ENCODE results near the gene RER1.

Gene RER1

DNA sequence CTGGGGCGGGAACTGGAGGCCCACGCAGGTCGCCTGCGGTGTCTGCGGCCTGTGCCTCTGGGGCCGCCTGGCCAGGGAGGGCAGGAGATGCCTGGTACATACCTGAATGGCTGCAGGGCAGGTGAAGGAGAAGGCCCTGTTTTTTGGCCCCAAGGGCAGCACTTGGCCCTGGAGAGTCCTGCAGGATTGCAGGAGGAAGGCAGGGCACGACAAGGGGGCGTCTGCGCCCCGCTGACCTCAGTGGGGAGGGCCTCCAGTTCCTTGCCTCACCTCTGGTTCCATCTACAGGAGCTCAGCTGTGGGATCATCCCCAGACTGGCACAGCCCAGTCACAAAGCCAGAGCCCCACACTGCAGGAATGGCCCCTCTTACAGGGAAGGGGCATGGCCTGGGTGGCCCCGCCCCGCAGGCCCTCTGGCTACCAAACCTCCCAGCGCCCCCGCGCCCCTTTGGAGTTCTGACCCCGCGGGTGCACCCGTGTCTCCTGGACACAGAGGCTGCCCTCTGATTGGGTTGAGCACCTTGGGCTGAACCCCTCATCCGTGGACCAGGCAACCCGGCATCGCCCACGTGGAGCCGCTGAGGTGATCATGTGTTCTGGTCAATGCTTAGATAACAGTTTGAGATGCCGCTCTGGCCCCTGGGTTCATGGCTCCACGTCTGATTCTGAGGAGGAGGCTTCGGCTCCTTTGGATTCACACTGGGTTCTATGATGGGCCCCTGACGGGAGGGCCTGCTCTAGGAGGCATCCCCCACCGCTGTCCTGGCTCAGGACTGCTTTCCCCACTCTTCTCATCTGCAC, 22.1 kb downstream of the RER1 start:
- Histone ChIP-seq H3K9me3 (ENCODE audit: control insufficient read depth, insufficient read depth, low read length) (no peaks in the 10 kb centered on the region), H3K36me3 (ENCODE audit: control insufficient read depth, insufficient read depth, low read length) (peaks cover 13% of the 10 kb centered on the region), H3K27ac (ENCODE audit: low read depth, low read length) (no peak overlapping the region), H3K4me1 (ENCODE audit: control insufficient read depth, insufficient read depth, low read length) (peaks cover 8% of the 10 kb centered on the region; the same call in 1 of the 2 replicates), H3K27me3 (ENCODE audit: control insufficient read depth, insufficient read depth, low read length) (no peaks in the 10 kb centered on the region), H3K4me3 (ENCODE audit: low read depth, low read length) (peak overlapping the region; percentile 94), H3K9ac (ENCODE audit: low read depth, low read length) (no peak overlapping the region)

DNA sequence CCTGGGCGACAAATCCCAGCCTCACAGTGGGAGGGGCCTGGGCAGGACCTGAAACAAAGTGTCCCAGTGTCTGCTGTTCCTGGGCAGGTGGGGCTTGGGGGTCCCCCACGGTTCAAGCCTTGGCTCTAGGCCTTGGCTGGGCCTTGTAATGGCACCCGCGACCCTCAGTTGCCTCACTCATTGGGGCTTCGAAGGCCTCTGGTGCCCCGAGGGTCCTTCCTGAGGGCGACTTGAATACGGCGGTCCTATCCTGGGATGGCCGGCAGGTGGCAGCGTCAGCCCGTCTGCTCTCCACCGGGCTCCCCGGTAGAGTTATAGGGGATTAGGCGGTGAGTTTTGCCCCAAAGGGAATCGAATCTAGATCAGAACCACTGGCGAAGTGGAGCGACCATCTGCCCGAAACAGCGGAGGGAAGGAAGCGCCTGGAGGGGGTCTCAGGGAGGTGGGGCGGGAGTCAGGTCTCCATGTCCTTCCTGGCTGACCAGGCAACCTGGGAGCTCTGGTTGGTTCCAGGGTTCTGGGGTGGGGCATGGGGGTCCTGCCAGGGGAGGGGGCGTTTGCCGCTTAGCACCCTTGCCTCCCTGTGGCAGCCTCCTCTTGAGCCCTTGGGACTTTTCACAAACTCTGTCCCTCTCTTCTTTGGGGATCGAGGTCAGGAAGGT, 22.8 kb downstream of the RER1 start:
- H3K4me1 ChIP-seq (ENCODE audit: control insufficient read depth, insufficient read depth, low read length), result peaks cover 8% of the 10 kb centered on the region; the same call in 1 of the 2 replicates
- no peak overlapping the region for H3K27ac ChIP-seq (ENCODE audit: low read depth, low read length)
- peaks cover 6% of the 10 kb centered on the region; the same call in 1 of the 2 replicates for H3K36me3 ChIP-seq (ENCODE audit: control insufficient read depth, insufficient read depth, low read length)
- H3K9me3 ChIP-seq (ENCODE audit: control insufficient read depth, insufficient read depth, low read length), result no peaks in the 10 kb centered on the region
- no peaks in the 10 kb centered on the region for H3K27me3 ChIP-seq (ENCODE audit: control insufficient read depth, insufficient read depth, low read length)
- H3K9ac ChIP-seq (ENCODE audit: low read depth, low read length), result no peak overlapping the region
- peak overlapping the region; percentile 94; the same call in 1 of the 2 replicates for H3K4me3 ChIP-seq (ENCODE audit: low read depth, low read length)

DNA sequence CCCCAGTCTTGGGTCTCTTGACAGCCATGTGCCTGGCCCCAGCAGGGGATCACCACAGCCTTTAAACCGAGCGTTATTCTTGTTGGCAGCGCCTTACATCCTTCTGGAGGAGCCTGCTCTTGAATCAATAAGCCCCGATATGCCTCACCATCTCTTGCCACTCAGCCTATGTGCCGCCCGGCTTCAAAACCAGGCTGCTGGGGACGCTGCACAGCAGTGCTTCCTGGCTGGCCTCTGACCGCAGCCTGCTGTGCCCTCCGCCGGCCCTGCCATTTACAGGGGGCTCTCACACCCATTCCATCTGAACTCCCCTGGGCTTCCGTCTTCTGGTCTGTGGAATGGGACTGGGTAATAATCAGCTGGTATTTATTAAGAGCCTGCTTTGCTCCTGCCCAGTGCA, 23.7 kb downstream of the RER1 start:
- Histone ChIP-seq H3K9ac (ENCODE audit: low read depth, low read length) (no peak overlapping the region), H3K4me3 (ENCODE audit: low read depth, low read length) (no peak overlapping the region), H3K9me3 (ENCODE audit: control insufficient read depth, insufficient read depth, low read length) (no peaks in the 10 kb centered on the region), H3K27ac (ENCODE audit: low read depth, low read length) (no peak overlapping the region), H3K4me1 (ENCODE audit: control insufficient read depth, insufficient read depth, low read length) (peaks cover 8% of the 10 kb centered on the region; the same call in 1 of the 2 replicates), H3K27me3 (ENCODE audit: control insufficient read depth, insufficient read depth, low read length) (no peaks in the 10 kb centered on the region), H3K36me3 (ENCODE audit: control insufficient read depth, insufficient read depth, low read length) (0 out of 2 replicates have a peak, but pooled peaks cover under 1% of the 10 kb centered on the region)

DNA sequence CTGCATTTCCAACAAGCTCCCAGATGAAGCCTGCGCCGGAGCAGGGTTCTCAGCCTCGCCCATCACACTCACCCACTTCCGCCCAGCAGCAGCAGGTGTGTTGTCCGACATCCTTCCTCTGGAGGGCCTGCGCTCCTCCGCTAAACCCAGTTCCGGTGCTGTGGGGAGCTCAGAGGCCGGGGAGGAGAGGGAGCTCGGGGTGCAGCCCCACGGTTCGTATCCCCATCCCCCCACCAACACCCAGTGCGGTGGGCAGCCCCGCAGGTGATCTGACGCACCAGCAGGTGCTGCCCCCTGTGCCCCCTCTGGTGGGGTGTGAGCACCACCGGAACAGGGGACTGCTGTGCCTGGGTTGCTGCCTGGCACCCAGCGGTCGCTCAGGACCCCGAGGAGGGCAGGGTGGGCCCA, 24.2 kb downstream of the RER1 start:
- Histone ChIP-seq H3K9ac (ENCODE audit: low read depth, low read length) (no peak overlapping the region), H3K4me1 (ENCODE audit: control insufficient read depth, insufficient read depth, low read length) (peaks cover 8% of the 10 kb centered on the region; the same call in 1 of the 2 replicates), H3K27me3 (ENCODE audit: control insufficient read depth, insufficient read depth, low read length) (no peaks in the 10 kb centered on the region)

DNA sequence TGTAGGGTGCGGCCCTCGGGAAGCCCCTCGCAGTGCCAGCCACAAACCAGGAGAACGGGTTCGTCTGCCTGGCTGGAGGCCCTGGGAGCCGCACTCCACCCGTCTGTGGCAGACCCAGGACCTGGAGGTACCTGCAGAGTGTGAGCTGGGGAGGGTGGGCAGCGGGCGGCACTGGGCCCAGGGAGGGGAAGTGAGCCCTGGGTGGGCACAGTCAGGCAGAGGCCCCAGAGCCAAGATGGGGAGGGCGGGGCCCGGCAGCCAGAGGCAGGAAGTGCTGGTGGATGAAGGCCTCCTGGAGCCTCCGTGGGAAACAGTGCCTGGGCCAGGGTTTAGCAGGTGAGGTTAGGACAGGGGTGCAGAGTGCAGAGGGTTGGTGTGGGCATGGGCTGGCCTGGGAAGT, 24.8 kb downstream of the RER1 start:
- Histone ChIP-seq H3K9ac (ENCODE audit: low read depth, low read length) (no peak overlapping the region), H3K27me3 (ENCODE audit: control insufficient read depth, insufficient read depth, low read length) (no peaks in the 10 kb centered on the region), H3K36me3 (ENCODE audit: control insufficient read depth, insufficient read depth, low read length) (no peaks in the 10 kb centered on the region), H3K4me1 (ENCODE audit: control insufficient read depth, insufficient read depth, low read length) (peaks cover 8% of the 10 kb centered on the region; the same call in 1 of the 2 replicates), H3K4me3 (ENCODE audit: low read depth, low read length) (no peak overlapping the region), H3K9me3 (ENCODE audit: control insufficient read depth, insufficient read depth, low read length) (no peaks in the 10 kb centered on the region), H3K27ac (ENCODE audit: low read depth, low read length) (no peak overlapping the region)

More for the DNA sequence above, 24.2 kb downstream of the RER1 start:
- H3K4me3 ChIP-seq (ENCODE audit: low read depth, low read length), result no peak overlapping the region
- H3K36me3 ChIP-seq (ENCODE audit: control insufficient read depth, insufficient read depth, low read length), result no peaks in the 10 kb centered on the region
- no peaks in the 10 kb centered on the region for H3K9me3 ChIP-seq (ENCODE audit: control insufficient read depth, insufficient read depth, low read length)
- no peak overlapping the region for H3K27ac ChIP-seq (ENCODE audit: low read depth, low read length)

DNA sequence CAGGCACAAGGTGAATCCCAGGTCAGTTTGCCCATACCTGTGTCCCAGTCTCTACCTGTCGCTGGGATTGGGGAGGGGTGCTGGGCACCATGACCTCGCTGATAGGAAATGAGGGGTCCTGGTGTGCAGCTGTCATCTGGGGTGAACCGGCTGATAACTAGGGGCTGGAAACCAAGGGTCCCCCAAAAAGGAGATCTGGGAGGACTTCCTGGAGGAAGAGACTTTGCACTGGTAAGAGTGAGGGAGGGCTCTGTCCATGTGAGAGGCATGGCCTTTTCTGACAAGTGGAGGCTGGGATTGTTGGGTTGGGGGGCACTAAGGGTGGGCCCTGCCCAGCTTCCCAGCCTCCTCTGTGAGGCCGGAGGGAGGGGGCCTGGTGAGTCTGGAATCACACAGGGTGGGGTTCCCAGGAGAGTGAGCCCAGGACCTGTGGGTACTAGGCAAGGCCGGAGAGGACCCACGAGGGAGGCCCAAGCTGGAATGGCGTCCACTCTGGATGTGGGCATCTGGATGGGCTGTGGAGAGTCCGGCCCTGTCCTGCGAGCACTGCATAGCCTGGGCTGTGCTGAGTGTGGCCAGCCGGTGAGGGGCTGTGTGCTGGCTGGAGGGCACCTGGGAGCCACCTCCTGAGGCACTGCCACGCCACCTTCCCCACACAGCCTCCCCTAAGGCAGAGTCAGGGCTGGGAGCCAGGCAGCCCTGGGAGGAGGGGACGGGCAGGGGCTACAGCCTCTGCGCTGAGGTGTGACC, 25.6 kb downstream of the RER1 start:
- Histone ChIP-seq H3K9ac (ENCODE audit: low read depth, low read length) (no peak overlapping the region), H3K4me3 (ENCODE audit: low read depth, low read length) (no peak overlapping the region), H3K27ac (ENCODE audit: low read depth, low read length) (no peak overlapping the region), H3K36me3 (ENCODE audit: control insufficient read depth, insufficient read depth, low read length) (no peaks in the 10 kb centered on the region), H3K27me3 (ENCODE audit: control insufficient read depth, insufficient read depth, low read length) (no peaks in the 10 kb centered on the region), H3K4me1 (ENCODE audit: control insufficient read depth, insufficient read depth, low read length) (peaks cover 8% of the 10 kb centered on the region; the same call in 1 of the 2 replicates), H3K9me3 (ENCODE audit: control insufficient read depth, insufficient read depth, low read length) (no peaks in the 10 kb centered on the region)

DNA sequence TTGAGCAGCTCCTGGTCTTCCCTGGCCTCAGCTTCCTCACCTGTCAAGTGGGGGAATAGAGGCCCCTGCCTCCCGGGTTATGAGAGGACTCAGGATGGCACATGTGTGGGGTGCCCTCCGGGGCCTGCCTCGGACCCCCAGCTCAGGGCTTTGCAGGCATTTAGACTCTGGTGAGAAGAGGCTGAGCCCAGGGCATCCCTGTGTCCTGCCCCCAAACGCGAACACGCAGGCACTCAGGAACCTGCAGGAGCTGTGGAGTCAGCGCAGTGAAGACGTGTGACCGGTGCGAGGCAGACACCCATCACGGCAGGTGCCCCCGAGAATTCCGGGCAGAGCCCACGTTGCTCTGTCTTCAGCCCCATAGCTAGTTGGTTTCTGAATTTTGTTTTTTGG, 26.2 kb downstream of the RER1 start:
- peaks cover 8% of the 10 kb centered on the region; the same call in 1 of the 2 replicates for H3K4me1 ChIP-seq (ENCODE audit: control insufficient read depth, insufficient read depth, low read length)
- no peak overlapping the region for H3K9ac ChIP-seq (ENCODE audit: low read depth, low read length)
- H3K36me3 ChIP-seq (ENCODE audit: control insufficient read depth, insufficient read depth, low read length), result no peaks in the 10 kb centered on the region
- H3K27ac ChIP-seq (ENCODE audit: low read depth, low read length), result no peak overlapping the region
- no peaks in the 10 kb centered on the region for H3K27me3 ChIP-seq (ENCODE audit: control insufficient read depth, insufficient read depth, low read length)
- 0 out of 2 replicates have a peak, but pooled peaks cover under 1% of the 10 kb centered on the region for H3K9me3 ChIP-seq (ENCODE audit: control insufficient read depth, insufficient read depth, low read length)
- no peak overlapping the region for H3K4me3 ChIP-seq (ENCODE audit: low read depth, low read length)

DNA sequence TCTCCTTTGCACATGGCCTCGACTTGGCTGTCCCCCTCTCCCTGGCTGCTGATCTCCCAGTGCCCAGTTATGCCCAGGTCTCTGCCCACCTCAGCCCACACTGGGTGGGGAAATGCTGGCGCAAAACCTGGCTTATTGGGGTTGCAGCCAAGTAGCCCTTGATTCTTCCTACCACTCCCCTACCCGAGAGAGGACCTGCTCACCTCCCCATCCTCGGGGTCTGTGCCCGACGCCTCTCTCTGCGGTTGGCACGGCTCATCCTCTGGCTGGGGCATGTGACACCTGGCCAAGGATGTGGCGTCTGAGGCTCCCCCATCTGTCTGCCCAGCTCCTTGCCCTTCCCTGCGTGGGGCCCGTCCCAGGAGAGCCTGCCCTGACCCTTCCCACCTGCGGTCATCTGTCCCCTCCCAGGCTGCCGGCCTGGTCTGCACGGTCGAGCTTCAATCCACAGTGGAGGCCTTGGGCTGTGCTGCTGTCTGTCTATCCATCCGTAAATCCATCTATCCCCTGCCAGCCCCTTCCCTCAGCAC, 27.2 kb downstream of the RER1 start:
- Histone ChIP-seq H3K27me3 (ENCODE audit: control insufficient read depth, insufficient read depth, low read length) (no peaks in the 10 kb centered on the region), H3K27ac (ENCODE audit: low read depth, low read length) (no peak overlapping the region), H3K4me3 (ENCODE audit: low read depth, low read length) (no peak overlapping the region), H3K9me3 (ENCODE audit: control insufficient read depth, insufficient read depth, low read length) (peaks cover 4% of the 10 kb centered on the region; the same call in 1 of the 2 replicates), H3K4me1 (ENCODE audit: control insufficient read depth, insufficient read depth, low read length) (peaks cover 5% of the 10 kb centered on the region; the same call in 1 of the 2 replicates), H3K9ac (ENCODE audit: low read depth, low read length) (no peak overlapping the region), H3K36me3 (ENCODE audit: control insufficient read depth, insufficient read depth, low read length) (no peaks in the 10 kb centered on the region)

DNA sequence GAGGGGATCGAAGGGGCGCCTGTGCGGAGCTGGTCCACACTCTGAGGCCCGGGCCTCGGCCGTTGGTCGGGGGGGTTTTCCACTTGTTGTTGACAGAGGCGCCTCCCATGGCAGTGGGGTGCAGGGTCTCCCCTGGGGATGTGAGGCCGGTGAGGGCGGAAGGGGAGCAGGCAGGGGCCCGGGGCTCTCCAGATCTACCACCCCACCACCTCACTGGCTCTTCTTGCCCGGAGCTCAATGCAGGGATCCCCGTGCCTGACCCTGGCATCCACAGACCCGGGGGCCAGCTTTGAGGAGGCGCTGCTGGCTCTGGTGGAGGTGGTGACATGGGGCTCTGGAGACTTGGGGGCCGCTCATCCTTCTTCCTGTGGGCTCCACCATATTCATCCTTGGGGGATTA, 27.8 kb downstream of the RER1 start:
- Histone ChIP-seq H3K9ac (ENCODE audit: low read depth, low read length) (no peak overlapping the region), H3K27me3 (ENCODE audit: control insufficient read depth, insufficient read depth, low read length) (no peaks in the 10 kb centered on the region), H3K27ac (ENCODE audit: low read depth, low read length) (no peak overlapping the region), H3K9me3 (ENCODE audit: control insufficient read depth, insufficient read depth, low read length) (peaks cover 4% of the 10 kb centered on the region; the same call in 1 of the 2 replicates), H3K36me3 (ENCODE audit: control insufficient read depth, insufficient read depth, low read length) (no peaks in the 10 kb centered on the region), H3K4me1 (ENCODE audit: control insufficient read depth, insufficient read depth, low read length) (no peaks in the 10 kb centered on the region), H3K4me3 (ENCODE audit: low read depth, low read length) (no peak overlapping the region)

DNA sequence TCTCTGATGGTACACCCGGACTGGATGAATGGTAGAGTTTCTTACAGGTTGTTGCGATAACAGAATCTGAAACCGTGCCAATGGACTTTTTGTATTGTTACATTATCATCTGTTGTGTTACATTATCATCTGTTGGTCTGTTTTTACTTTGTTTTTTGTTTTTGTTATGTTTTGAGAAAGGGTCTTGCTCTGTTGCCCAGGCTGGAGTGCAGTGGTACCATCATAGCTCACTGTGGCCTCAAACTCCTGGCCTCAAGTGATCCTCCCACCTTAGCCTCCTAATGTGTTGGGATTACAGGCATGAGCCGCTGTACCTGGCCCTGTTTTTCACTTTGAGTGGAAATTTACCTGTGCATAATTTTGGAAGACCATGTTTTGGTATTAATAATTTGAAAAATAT, 30.9 kb downstream of the RER1 start:
- H3K4me3 ChIP-seq (ENCODE audit: low read depth, low read length), result no peak overlapping the region
- H3K4me1 ChIP-seq (ENCODE audit: control insufficient read depth, insufficient read depth, low read length), result no peaks in the 10 kb centered on the region
- H3K27ac ChIP-seq (ENCODE audit: low read depth, low read length), result no peak overlapping the region
- H3K36me3 ChIP-seq (ENCODE audit: control insufficient read depth, insufficient read depth, low read length), result no peaks in the 10 kb centered on the region
- H3K27me3 ChIP-seq (ENCODE audit: control insufficient read depth, insufficient read depth, low read length), result no peaks in the 10 kb centered on the region
- H3K9me3 ChIP-seq (ENCODE audit: control insufficient read depth, insufficient read depth, low read length), result peaks cover 4% of the 10 kb centered on the region; the same call in 1 of the 2 replicates
- H3K9ac ChIP-seq (ENCODE audit: low read depth, low read length), result no peak overlapping the region

Data from HUES48 (cell line).